Fibroblast of lung (primary cell): Measurements from ENCODE around the gene NUDT13. TPM values are rescaled to one million over a fixed set of nuclear protein-coding genes. Genes with fewer than 3 reads are reported as not detected.
A peak's percentile ranks its signal among the peaks of the same experiment; 100 is the strongest.

Source experiments
- DNase-seq, 2 donors: peaks; one replicate each; pipeline versions ENCODE4 v3.0.0 to v3.0.0-alpha.2; 2010; ENCODE audit warnings: low read depth in 2 of 2
- H2AFZ ChIP-seq: 2 replicates; pipeline ENCODE4 v1.5.1; 2012; ENCODE audit warnings: low read length, control low read depth, inconsistent platforms
- H3K27ac ChIP-seq: 2 replicates; pipeline ENCODE4 v1.5.1; 2011; ENCODE audit warnings: low read length, control low read depth; ENCODE audit not compliant: insufficient read depth
- H3K27me3 ChIP-seq: 2 replicates; pipeline ENCODE4 v1.5.1; 2011; ENCODE audit warnings: mild to moderate bottlenecking, low read length; ENCODE audit not compliant: control insufficient read depth, insufficient read depth
- H3K36me3 ChIP-seq: 2 replicates; pipeline ENCODE4 v1.5.1; 2011; ENCODE audit warnings: low read length; ENCODE audit not compliant: control insufficient read depth, insufficient read depth
- H3K4me1 ChIP-seq: 2 replicates; pipeline ENCODE4 v1.5.1; 2011; ENCODE audit warnings: low read length; ENCODE audit not compliant: control insufficient read depth, insufficient read depth; ENCODE audit errors: extremely low read depth
- H3K4me2 ChIP-seq: 2 replicates; pipeline ENCODE4 v1.5.1; 2011; ENCODE audit warnings: low read length, control low read depth; ENCODE audit not compliant: insufficient read depth; ENCODE audit errors: extremely low read depth
- H3K4me3 ChIP-seq, 4 experiments: fragments of 200-600 bp in 1 of 4; sonication (generic) in 1 of 4; replicated peaks in 1 of 4; 2 replicates each; pipeline ENCODE4 v1.5.1; 2011 to 2016; ENCODE audit warnings: low read length in 4 of 4, low read depth in 3 of 4, mild to moderate bottlenecking in 3 of 4, control low read depth in 2 of 4, inconsistent platforms in 1 of 4, mixed read lengths in 1 of 4; ENCODE audit not compliant: insufficient read depth in 1 of 4; ENCODE audit errors: control extremely low read depth in 1 of 4
- H3K79me2 ChIP-seq: 2 replicates; pipeline ENCODE4 v1.5.1; 2012; ENCODE audit warnings: mild to moderate bottlenecking, low read length, inconsistent platforms; ENCODE audit not compliant: control insufficient read depth, insufficient read depth
- H3K9ac ChIP-seq: 2 replicates; pipeline ENCODE4 v1.5.1; 2011; ENCODE audit warnings: mild to moderate bottlenecking, low read length, control low read depth; ENCODE audit not compliant: insufficient read depth
- H3K9me3 ChIP-seq: 2 replicates; pipeline ENCODE4 v1.5.1; 2012; ENCODE audit warnings: low read depth, low read length; ENCODE audit not compliant: control insufficient read depth, insufficient read depth
- H4K20me1 ChIP-seq: 2 replicates; pipeline ENCODE4 v1.5.1; 2011; ENCODE audit warnings: low read length; ENCODE audit not compliant: control insufficient read depth, insufficient read depth; ENCODE audit errors: extremely low read depth
- EZH2 ChIP-seq: IDR thresholded peaks from 2 replicates; pipeline ENCODE4 v1.5.1; 2012; ENCODE audit warnings: low read length, control low read depth, mild to moderate bottlenecking; ENCODE audit errors: missing control alignments
- polyA plus RNA-seq, 2 donors: library from polyadenylated mRNA; depleted of rRNA in 1 of 2; stranded (reverse) in 1 of 2; unstranded in 1 of 2; fragments of >200 nt; gene quantifications; 2 replicates each; pipeline ENCODE4 v1.2.1, GENCODE V29; 2011 to 2012; ENCODE audit warnings: missing spikeins in 1 of 2
- total RNA-seq: library from RNA; depleted of rRNA; stranded (reverse); fragments of >200 nt; gene quantifications from 2 replicates; pipeline ENCODE4 v1.2.1, GENCODE V29; 2014
- TF ChIP-seq, protein P1 (sequence below), 2 donors: IDR thresholded peaks in 1 of 2; conservative IDR thresholded peaks in 1 of 2; 1 replicate in 1 of 2; 2 replicates in 1 of 2; pipeline ENCODE4 v1.5.1; 2011 to 2012; ENCODE audit warnings: low read length in 2 of 2, control low read depth in 1 of 2, inconsistent platforms in 1 of 2, low read depth in 1 of 2, mild to moderate bottlenecking in 1 of 2

NUDT13 gene
- total and polyA plus RNA-seq, 2 donors (not counting 1 experiment from before 2014, with no cell fraction given) = 1.8 to 2.1 TPM

DNA sequence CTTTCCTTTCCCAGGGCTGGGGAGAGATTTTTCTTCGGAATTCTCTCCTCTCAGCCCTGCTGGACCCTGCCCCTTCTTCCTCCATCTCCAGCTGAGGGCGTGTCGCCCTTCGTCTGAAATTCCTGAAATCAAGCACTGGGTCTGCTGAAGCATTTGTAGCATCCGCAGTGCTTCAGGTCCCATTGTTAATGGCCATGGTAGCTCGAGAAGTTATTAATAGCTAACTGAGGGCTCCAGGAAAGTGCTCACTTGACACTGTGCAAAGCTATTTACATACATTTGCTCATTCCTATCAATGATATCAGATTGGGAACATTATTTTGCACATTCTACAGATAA lies 58.2 kb downstream of the NUDT13 start:
- Histone ChIP-seq H3K4me1 (no peaks in the 10 kb centered on the region), H3K4me3 (peak overlapping the region; percentile 66 to 98 (median 80)), H3K9ac (peak overlapping the region; percentile 86), H3K36me3 (no peaks in the 10 kb centered on the region), H3K27me3 (no peaks in the 10 kb centered on the region), H3K9me3 (no peaks in the 10 kb centered on the region), H2AFZ (peak overlapping the region; percentile 34), H4K20me1 (no peaks in the 10 kb centered on the region), H3K4me2 (peak overlapping the region; percentile 77), H3K27ac (peak overlapping the region; percentile 91), H3K79me2 (peaks cover 36% of the 10 kb centered on the region)
- DNase-seq = no peak
- TF ChIP-seq, protein P1, sequence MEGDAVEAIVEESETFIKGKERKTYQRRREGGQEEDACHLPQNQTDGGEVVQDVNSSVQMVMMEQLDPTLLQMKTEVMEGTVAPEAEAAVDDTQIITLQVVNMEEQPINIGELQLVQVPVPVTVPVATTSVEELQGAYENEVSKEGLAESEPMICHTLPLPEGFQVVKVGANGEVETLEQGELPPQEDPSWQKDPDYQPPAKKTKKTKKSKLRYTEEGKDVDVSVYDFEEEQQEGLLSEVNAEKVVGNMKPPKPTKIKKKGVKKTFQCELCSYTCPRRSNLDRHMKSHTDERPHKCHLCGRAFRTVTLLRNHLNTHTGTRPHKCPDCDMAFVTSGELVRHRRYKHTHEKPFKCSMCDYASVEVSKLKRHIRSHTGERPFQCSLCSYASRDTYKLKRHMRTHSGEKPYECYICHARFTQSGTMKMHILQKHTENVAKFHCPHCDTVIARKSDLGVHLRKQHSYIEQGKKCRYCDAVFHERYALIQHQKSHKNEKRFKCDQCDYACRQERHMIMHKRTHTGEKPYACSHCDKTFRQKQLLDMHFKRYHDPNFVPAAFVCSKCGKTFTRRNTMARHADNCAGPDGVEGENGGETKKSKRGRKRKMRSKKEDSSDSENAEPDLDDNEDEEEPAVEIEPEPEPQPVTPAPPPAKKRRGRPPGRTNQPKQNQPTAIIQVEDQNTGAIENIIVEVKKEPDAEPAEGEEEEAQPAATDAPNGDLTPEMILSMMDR (conservative IDR thresholded peaks at IDR 0.05 in 1 of 2, IDR thresholded peaks at IDR 0.05 in 1 of 2; ENCODE audit: low read depth in 1 of 2, low read length in 2 of 2) = no peak

DNA sequence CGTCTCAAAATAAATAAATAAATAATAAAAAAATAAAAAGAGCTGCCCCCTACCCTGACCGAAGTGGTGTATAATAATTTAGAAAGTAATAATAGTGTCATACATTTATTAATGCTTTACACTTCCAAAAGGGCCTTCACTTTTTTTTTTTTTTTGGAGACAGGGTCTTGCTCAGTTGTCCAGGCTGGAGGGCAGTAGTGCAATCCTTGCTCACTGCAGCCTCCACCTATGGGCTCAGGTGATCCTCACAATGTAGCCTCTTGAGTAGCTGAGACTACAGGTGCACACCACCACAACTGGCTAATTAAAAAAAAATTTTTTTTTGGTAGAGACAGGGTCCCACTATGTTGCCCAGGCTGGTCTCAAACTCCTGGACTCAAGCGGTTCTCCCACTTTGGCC lies 59.1 kb downstream of the NUDT13 start:
- no peak for TF ChIP-seq EZH2
- TF ChIP-seq, protein P1 (conservative IDR thresholded peaks at IDR 0.05 in 1 of 2, IDR thresholded peaks at IDR 0.05 in 1 of 2; ENCODE audit: low read depth in 1 of 2, low read length in 2 of 2) = no peak
- H2AFZ ChIP-seq = no peak overlapping the region
- H3K4me2 ChIP-seq = no peak overlapping the region

DNA sequence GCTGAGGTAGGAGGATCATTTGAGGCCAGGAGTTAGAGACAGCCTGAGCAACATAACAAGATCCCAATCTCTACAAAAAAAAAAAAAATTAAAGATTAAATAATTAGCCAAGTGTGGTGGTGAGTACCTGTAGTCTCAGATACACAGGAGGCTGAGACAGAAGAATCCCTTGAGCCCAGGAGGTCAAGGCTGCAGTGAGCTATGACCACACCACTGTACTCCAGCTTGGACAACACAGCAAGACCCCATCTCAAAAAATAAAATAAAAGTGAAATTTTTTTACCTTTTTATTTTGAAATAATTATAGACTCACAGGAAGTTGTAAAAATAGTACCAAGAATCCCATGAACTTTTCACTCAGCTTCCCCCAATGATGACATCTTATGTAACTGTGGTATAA lies 62.6 kb downstream of the NUDT13 start:
- Histone ChIP-seq H3K4me3 (no peak overlapping the region), H3K9ac (no peak overlapping the region), H3K79me2 (peaks cover 9% of the 10 kb centered on the region), H3K27me3 (no peaks in the 10 kb centered on the region), H3K36me3 (no peaks in the 10 kb centered on the region), H4K20me1 (no peaks in the 10 kb centered on the region), H2AFZ (no peak overlapping the region), H3K9me3 (no peaks in the 10 kb centered on the region), H3K4me2 (no peak overlapping the region), H3K27ac (no peak overlapping the region), H3K4me1 (no peaks in the 10 kb centered on the region)
- TF ChIP-seq, protein P1 (conservative IDR thresholded peaks at IDR 0.05 in 1 of 2, IDR thresholded peaks at IDR 0.05 in 1 of 2; ENCODE audit: low read depth in 1 of 2, low read length in 2 of 2) = no peak
- TF ChIP-seq EZH2 = no peak
- no peak for DNase-seq

More for the DNA sequence above, 59.1 kb downstream of the NUDT13 start:
- peaks cover 36% of the 10 kb centered on the region for H3K79me2 ChIP-seq
- H3K36me3 ChIP-seq = no peaks in the 10 kb centered on the region
- no peak overlapping the region for H3K9ac ChIP-seq
- H3K4me3 ChIP-seq = peak overlapping the region in 1 of 4 experiments; percentile 98
- no peaks in the 10 kb centered on the region for H3K27me3 ChIP-seq
- DNase-seq = no peak
- H3K27ac ChIP-seq = no peak overlapping the region
- no peaks in the 10 kb centered on the region for H3K9me3 ChIP-seq
- no peaks in the 10 kb centered on the region for H4K20me1 ChIP-seq
- no peaks in the 10 kb centered on the region for H3K4me1 ChIP-seq
